Hepatocyte (in vitro differentiated cells): ENCODE measurements around the gene ROR2.

ENCODE experiments used
- EZH2phosphoT487 ChIP-seq: fragments of 200-600 bp; sonication (generic); IDR thresholded peaks from one replicate; pipeline ENCODE4 v1.6.1; 2018; ENCODE audit warnings: antibody characterized with exemption, mild to moderate bottlenecking, low read depth, moderate library complexity; ENCODE audit not compliant: unreplicated experiment, severe bottlenecking
- TF ChIP-seq, protein P1 (sequence below): fragments of 200-600 bp; sonication (generic); IDR thresholded peaks from 2 replicates; pipeline ENCODE4 v1.5.1; 2016; ENCODE audit warnings: antibody characterized with exemption, mild to moderate bottlenecking; ENCODE audit not compliant: poor library complexity

DNA sequence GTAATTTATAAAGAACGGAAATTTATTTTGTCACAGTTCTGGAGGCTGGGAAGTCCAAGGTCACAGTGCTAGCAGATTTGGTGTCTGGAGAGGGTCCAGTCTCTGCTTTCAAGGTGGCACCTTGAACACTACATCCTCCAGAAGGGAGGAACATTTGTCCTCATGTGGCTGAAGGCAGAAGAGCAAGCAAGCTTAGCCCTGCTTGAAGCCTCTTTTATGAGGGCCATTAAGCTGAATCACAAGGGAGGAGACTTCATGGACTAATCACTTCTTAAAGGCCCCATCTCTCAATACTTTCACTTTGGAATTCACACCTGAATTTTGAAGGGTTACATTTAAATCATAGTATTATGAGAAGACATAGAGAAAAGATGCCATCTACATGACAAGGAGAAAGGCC is 311.0 kb downstream of the ROR2 start:
- TF ChIP-seq, protein P1, sequence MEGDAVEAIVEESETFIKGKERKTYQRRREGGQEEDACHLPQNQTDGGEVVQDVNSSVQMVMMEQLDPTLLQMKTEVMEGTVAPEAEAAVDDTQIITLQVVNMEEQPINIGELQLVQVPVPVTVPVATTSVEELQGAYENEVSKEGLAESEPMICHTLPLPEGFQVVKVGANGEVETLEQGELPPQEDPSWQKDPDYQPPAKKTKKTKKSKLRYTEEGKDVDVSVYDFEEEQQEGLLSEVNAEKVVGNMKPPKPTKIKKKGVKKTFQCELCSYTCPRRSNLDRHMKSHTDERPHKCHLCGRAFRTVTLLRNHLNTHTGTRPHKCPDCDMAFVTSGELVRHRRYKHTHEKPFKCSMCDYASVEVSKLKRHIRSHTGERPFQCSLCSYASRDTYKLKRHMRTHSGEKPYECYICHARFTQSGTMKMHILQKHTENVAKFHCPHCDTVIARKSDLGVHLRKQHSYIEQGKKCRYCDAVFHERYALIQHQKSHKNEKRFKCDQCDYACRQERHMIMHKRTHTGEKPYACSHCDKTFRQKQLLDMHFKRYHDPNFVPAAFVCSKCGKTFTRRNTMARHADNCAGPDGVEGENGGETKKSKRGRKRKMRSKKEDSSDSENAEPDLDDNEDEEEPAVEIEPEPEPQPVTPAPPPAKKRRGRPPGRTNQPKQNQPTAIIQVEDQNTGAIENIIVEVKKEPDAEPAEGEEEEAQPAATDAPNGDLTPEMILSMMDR, result no peak
- TF ChIP-seq EZH2phosphoT487, result no peak
